Measurements from ENCODE around the gene DNAH17.

- TF ChIP-seq CTCF (IDR thresholded peaks at IDR 0.05; ENCODE audit: extremely low read depth in 1 of 2, insufficient read depth in 1 of 2, low read depth in 1 of 2, low read length in 2 of 2) (no peak), POLR2AphosphoS5 (IDR thresholded peaks at IDR 0.05; ENCODE audit: insufficient read depth, low read depth, low read length) (no peak), EZH2 (IDR thresholded peaks at IDR 0.05; ENCODE audit: borderline replicate concordance, low read depth, low read length, severe bottlenecking) (no peak), POLR2A (IDR thresholded peaks at IDR 0.05; ENCODE audit: low read depth, low read length) (no peak), GATA2 (IDR thresholded peaks at IDR 0.05; ENCODE audit: insufficient read depth, insufficient read length, low read depth, low read length) (no peak), MAX (IDR thresholded peaks at IDR 0.05; ENCODE audit: insufficient read depth, insufficient read length) (no peak), FOS (IDR thresholded peaks at IDR 0.05; ENCODE audit: borderline replicate concordance, insufficient read depth, low read length) (no peak), MYC (IDR thresholded peaks at IDR 0.05; ENCODE audit: low read depth, low read length) (no peak), JUN (IDR thresholded peaks at IDR 0.05; ENCODE audit: borderline replicate concordance, insufficient read depth, insufficient read length, low read depth) (no peak)
These were observed 90.1 kb downstream of the DNAH17 start for GRCh38 chr17:78486946-78487680.

Data from endothelial cell of umbilical vein (primary cell).